Measurements from ENCODE around the gene FYN. TPM values are rescaled to one million over a fixed set of nuclear protein-coding genes. Genes with fewer than 3 reads are reported as not detected.
"Not testable (repeated sequence)": the region's sequence is repeated elsewhere in the genome, so short reads cannot be mapped to it uniquely, and the experiment has no call there.

FYN gene
- total RNA-seq, 1 donor, result 91.9 TPM

GRCh38 chr6:111681860-111682259 is 191.4 kb downstream of the FYN start:
- H3K4me3 ChIP-seq (ENCODE audit: low read depth, low read length), result no peak overlapping the region
- DNase-seq (ENCODE audit: low read depth), result no peak
- no peak for TF ChIP-seq CTCF (IDR thresholded peaks at IDR 0.05; ENCODE audit: insufficient read depth, low read length)

- H3K4me3 ChIP-seq (ENCODE audit: low read depth, low read length); DNase-seq (ENCODE audit: low read depth): not testable (repeated sequence)
These were observed 192.2 kb downstream of the FYN start for GRCh38 chr6:111680811-111681609.

- no peak for TF ChIP-seq CTCF (IDR thresholded peaks at IDR 0.05; ENCODE audit: insufficient read depth, low read length)
- DNase-seq (ENCODE audit: low read depth), result no peak
- no peak overlapping the region for H3K4me3 ChIP-seq (ENCODE audit: low read depth, low read length)
These were observed 193.1 kb downstream of the FYN start for GRCh38 chr6:111680015-111680712.

GRCh38 chr6:111679126-111679858 is 194.0 kb downstream of the FYN start:
- TF ChIP-seq CTCF (IDR thresholded peaks at IDR 0.05; ENCODE audit: insufficient read depth, low read length), result no peak
- no peak overlapping the region for H3K4me3 ChIP-seq (ENCODE audit: low read depth, low read length)
- no peak for DNase-seq (ENCODE audit: low read depth)

GRCh38 chr6:111677249-111677990 is 195.8 kb downstream of the FYN start:
- no peak for DNase-seq (ENCODE audit: low read depth)
- TF ChIP-seq CTCF (IDR thresholded peaks at IDR 0.05; ENCODE audit: insufficient read depth, low read length), result no peak
- no peak overlapping the region for H3K4me3 ChIP-seq (ENCODE audit: low read depth, low read length)

GRCh38 chr6:111676383-111676782 is 196.9 kb downstream of the FYN start:
- no peak for TF ChIP-seq CTCF (IDR thresholded peaks at IDR 0.05; ENCODE audit: insufficient read depth, low read length)
- H3K4me3 ChIP-seq (ENCODE audit: low read depth, low read length), result no peak overlapping the region
- no peak for DNase-seq (ENCODE audit: low read depth)

Data from fibroblast of the aortic adventitia (primary cell).